ENCODE results near the gene TRERF1. TPM values are rescaled to one million over a fixed set of nuclear protein-coding genes. Genes with fewer than 3 reads are reported as not detected.

The TRERF1 gene
- total and polyA plus RNA-seq, 2 of the 8 experiments (the other 6 are each of a cell fraction or from before 2014, with no cell fraction given): 10.8 to 21.5 TPM

DNA sequence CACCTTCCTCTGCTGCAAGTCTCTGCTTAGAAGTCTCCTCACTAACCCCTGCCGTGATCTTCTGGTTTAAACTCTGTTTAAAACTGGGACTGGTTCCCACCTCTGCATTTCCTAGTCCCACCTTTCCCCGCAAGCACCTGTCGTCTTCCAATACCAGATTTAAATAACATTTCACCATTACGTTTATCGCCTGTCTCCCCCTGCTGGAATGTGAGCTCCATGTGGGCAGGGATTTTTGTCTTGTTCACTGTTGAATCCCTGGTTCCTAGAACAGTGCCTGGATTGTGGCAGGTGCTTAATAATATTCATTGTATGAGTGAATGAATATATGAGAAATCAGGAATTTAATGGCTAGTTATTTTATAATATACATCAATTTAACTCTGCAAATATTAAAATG lies 275.9 kb downstream of the TRERF1 start (continued):
- TF ChIP-seq KDM5A (IDR thresholded peaks at IDR 0.05; ENCODE audit: low read length) (no peak), NANOG (IDR thresholded peaks at IDR 0.05; ENCODE audit: insufficient read depth, low read depth, low read length, poor library complexity, severe bottlenecking) (no peak), KDM4A (IDR thresholded peaks at IDR 0.05; ENCODE audit: low read depth, low read length, severe bottlenecking) (no peak), CHD1 (IDR thresholded peaks at IDR 0.05; ENCODE audit: low read depth, low read length) (no peak), HDAC6 (IDR thresholded peaks at IDR 0.05; ENCODE audit: low read depth, low read length) (no peak), SAP30 (IDR thresholded peaks at IDR 0.05; ENCODE audit: insufficient read depth, insufficient replicate concordance, low read length) (no peak), MAFK (IDR thresholded peaks at IDR 0.05; ENCODE audit: low read depth, low read length) (no peak), EZH2 (IDR thresholded peaks at IDR 0.05; ENCODE audit: low read depth, low read length, severe bottlenecking) (no peak), POLR2AphosphoS5 (IDR thresholded peaks at IDR 0.05; ENCODE audit: low read depth, low read length) (no peak), SIRT6 (IDR thresholded peaks at IDR 0.05; ENCODE audit: low read length) (no peak), GTF2F1 (IDR thresholded peaks at IDR 0.05; ENCODE audit: borderline replicate concordance, low read depth, low read length) (no peak), CHD2 (IDR thresholded peaks at IDR 0.05; ENCODE audit: low read length) (no peak), RFX5 (IDR thresholded peaks at IDR 0.05; ENCODE audit: borderline replicate concordance, low read depth, low read length) (no peak), SP2 (IDR thresholded peaks at IDR 0.05; ENCODE audit: low read length) (no peak), RAD21 (IDR thresholded peaks at IDR 0.05 in 1 of 2, conservative IDR thresholded peaks at IDR 0.05 in 1 of 2; ENCODE audit: low read depth in 2 of 2, low read length in 2 of 2) (peak; percentile 70), SP4 (IDR thresholded peaks at IDR 0.05; ENCODE audit: low read length) (no peak)
- TF ChIP-seq, protein P1, sequence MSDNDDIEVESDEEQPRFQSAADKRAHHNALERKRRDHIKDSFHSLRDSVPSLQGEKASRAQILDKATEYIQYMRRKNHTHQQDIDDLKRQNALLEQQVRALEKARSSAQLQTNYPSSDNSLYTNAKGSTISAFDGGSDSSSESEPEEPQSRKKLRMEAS (IDR thresholded peaks at IDR 0.05): 0 out of 2 replicates have a peak, but pooled peaks have one; percentile 26

Measured in H1 (cell line).